NCI-H460 (cell line): ENCODE data around the gene AGBL4. TPM values are rescaled to one million over a fixed set of nuclear protein-coding genes. Genes with fewer than 3 reads are reported as not detected.

Experiments used
- DNase-seq: peaks from one replicate; pipeline ENCODE4 v3.0.0-alpha.2; 2016; ENCODE audit warnings: low read depth; ENCODE audit errors: extremely low read depth
- total RNA-seq: library from RNA; depleted of rRNA; stranded (reverse); fragments of >200 nt; shearing (Covaris generic); gene quantifications from 2 replicates; pipeline ENCODE4 v1.2.3, GENCODE V29; 2014

Gene AGBL4
- total RNA-seq, 1 experiment from 2014 or later = not detected

GRCh38 chr1:49728377-49728776, 295.4 kb downstream of the AGBL4 start:
- no peak for DNase-seq

- DNase-seq = no peak
Observed at GRCh38 chr1:49723662-49724061, 300.1 kb downstream of the AGBL4 start.

- no peak for DNase-seq
Observed at GRCh38 chr1:49694251-49694827, 329.4 kb downstream of the AGBL4 start.

GRCh38 chr1:49686107-49686506, 337.6 kb downstream of the AGBL4 start:
- DNase-seq = no peak

GRCh38 chr1:49677706-49678105, 346.0 kb downstream of the AGBL4 start:
- no peak for DNase-seq

GRCh38 chr1:49651136-49651535, 372.6 kb downstream of the AGBL4 start:
- DNase-seq = no peak

GRCh38 chr1:49630156-49630555, 393.6 kb downstream of the AGBL4 start:
- no peak for DNase-seq

- no peak for DNase-seq
Observed at GRCh38 chr1:49627781-49628180, 396.0 kb downstream of the AGBL4 start.

GRCh38 chr1:49626472-49626871, 397.3 kb downstream of the AGBL4 start:
- no peak for DNase-seq

GRCh38 chr1:49622877-49623276, 400.9 kb downstream of the AGBL4 start:
- no peak for DNase-seq

- DNase-seq = no peak
Observed at GRCh38 chr1:49606082-49606481, 417.7 kb downstream of the AGBL4 start.

GRCh38 chr1:49597436-49597835, 426.3 kb downstream of the AGBL4 start:
- no peak for DNase-seq

GRCh38 chr1:49576327-49576901, 447.3 kb downstream of the AGBL4 start:
- no peak for DNase-seq

GRCh38 chr1:49556676-49557234, 467.0 kb downstream of the AGBL4 start:
- DNase-seq = no peak

GRCh38 chr1:49552101-49552500, 471.7 kb downstream of the AGBL4 start:
- DNase-seq = no peak

GRCh38 chr1:49544615-49545014, 479.1 kb downstream of the AGBL4 start:
- no peak for DNase-seq

GRCh38 chr1:49541096-49541752, 482.5 kb downstream of the AGBL4 start:
- DNase-seq = no peak

- DNase-seq = no peak
Observed at GRCh38 chr1:49527606-49528305, 496.0 kb downstream of the AGBL4 start.

- DNase-seq = no peak
Observed at GRCh38 chr1:49526672-49527071, 497.1 kb downstream of the AGBL4 start.

- no peak for DNase-seq
Observed at GRCh38 chr1:49523764-49524163, 500.0 kb downstream of the AGBL4 start.

- DNase-seq = no peak
Observed at GRCh38 chr1:49466961-49467360, 556.8 kb downstream of the AGBL4 start.
